ENCODE results near the gene NUBPL.
"Not testable (repeated sequence)": the region's sequence is repeated elsewhere in the genome, so short reads cannot be mapped to it uniquely, and the experiment has no call there.

The NUBPL gene

DNA sequence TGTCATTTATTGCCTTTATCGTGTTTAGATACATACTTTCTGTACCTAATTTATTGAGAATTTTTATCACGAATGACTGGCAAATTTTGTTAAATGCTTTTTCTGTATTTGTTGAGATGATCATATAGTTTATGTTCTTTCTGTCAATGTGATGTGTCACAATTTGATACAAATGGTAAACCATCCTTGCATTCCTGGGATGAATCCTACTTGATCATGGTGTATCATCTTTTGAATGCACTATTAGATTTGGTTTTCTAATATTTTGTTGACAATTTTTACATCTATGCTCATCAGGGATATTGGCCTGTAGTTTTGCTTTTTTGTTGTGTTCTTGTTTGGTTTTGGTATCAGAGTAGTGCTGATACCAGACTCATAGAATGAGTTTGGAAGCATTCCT is 185.1 kb downstream of the NUBPL start:
- DNase-seq, result no peak

DNA sequence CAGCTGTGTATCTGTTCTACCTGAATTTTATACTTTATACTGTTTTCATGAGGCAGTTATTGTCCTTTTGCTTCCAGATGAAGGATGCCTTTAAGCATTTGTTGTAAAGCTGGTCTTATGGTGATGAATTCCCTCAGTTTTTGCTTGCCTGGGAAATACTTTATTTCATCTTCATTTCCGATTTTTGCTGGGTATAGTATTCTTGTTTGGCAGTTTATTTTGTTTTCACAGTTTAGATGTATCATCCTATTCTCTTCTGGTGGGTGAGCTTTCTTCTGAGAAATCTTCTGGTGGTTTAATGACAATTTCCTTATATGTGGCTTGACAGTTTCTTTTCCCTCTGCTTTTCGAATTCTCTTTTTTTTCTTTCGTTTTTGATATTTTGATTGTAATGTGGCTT is 188.1 kb downstream of the NUBPL start:
- DNase-seq, result no peak

DNA sequence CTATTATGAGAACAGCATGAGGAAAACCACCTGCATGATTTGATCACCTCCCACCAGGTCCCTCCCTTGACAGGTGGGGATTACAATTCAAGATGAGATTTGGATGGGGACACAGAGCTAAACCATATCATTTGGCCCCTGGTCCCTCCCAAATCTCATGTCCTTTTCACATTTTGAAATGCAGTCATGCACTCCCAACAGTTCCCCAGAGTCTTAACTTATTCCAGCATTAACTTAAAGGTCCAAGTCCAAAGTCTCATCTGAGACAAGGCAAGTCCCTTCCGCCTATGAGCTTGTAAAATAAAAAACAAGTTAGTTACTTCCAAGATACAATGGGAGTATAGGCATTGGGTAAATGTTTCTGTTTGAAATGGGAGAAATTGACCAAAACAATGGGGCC is 189.8 kb downstream of the NUBPL start:
- DNase-seq, result not testable (repeated sequence)

DNA sequence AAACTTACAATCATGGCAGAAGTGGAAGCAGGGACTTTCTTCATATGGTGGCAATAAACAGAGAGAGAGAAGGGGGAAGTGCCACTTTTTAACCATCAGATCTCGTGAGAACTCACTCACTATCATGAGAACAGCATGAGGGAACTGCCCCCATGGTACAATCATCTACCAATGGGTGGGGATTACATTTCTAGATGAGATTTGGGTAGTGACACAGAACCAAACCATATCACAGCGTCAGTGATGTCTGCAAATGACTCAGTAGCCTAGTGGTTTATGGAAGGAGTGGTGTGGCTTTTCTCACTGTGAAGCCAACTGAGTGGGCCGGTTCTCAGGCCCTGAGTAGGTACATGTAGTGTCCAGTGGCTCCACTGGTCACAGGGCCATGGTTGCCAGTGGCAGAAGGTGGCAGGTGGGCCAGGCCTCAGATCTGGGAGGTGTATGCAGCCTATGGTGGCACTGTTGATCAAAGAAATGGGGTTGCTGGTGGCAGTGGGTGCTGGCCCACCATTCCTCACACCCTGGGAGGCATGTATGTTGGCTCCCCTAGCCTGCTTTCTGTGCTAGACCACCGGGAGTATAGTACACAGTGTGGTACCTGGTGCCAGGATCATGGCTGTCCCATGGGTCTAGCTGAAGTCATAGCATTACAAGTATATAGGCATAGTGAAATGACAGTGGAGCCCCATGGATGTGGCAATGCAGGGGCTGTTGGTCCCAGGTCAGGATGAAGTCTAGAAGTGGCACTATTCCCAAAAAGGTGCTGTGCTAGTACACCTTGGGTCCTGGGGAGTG is 191.9 kb downstream of the NUBPL start:
- DNase-seq, result no peak

DNA sequence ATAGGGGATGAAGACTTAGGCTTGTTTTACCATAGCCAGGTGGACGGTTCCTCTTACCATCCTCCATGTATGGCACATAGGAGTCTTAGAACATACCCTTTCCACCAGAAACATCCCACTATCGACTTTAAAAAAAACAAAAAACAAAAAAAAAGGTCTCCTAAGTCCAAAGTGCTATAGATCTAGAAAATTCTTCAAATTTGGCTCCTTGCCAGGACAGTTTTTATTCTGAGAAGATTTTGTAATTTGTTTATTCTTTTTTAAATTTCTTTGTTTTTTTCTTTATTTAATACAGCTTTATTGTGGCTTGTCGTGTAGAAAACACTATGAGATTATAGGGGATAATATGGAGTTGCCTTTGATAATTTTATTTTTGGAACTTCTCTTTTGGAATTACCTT is 197.7 kb downstream of the NUBPL start:
- no peak for DNase-seq

DNA sequence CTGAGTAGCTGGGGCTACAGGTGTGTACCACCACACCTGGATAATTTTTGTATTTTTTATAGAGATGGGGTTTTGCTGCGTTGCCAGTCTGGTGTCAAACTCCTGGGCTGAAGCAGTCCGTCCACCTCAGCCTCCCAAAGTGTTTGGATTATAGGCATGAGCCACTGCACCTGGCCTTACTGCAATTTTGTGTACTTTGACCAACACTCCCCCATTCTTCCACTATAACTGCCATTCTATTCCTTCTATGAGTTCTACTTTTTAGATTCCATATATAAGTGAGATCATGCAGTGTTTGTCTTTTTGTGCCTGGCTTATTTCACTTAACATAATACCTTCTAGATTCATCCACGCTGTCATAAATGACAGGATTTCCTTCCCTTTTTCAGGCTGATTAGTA is 199.1 kb downstream of the NUBPL start:
- no peak for DNase-seq

DNA sequence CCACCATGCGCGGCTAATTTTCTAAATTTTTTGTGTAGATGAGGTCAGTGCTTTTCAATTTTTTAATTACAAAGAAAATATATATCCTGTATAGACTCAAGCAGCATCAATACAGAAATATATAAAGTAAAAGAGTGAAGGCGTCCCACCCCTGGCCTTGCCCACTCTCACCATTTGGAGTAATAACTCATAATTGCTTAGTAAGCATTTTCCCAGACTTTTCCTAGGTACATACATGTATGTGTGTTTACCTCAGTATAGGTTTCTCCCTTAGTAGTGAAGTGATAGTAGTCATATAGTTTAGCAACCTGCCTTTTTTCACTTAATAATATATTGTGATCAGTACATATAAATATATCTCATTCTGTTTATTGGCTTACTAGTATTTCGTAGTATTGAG is 200.1 kb downstream of the NUBPL start:
- no peak for DNase-seq

DNA sequence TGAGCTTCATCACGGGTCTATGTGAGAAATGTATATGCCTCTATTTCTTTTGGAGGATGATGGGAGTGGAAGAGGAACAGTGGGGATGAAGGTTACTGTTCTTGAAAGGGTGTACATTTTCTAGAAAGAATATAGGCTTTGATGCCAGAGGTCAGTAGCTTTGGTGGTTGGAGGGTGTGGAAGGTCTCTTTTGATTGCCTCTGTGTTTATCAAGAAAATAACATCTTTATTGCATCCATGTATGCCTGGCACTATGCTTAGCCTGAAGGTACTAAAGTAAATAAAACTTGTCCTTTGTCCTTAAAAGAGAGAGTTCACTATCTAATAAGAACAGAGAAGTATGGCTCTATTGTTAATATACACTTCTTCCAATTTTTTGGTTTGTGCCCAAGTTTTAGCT is 201.8 kb downstream of the NUBPL start:
- DNase-seq, result no peak

DNA sequence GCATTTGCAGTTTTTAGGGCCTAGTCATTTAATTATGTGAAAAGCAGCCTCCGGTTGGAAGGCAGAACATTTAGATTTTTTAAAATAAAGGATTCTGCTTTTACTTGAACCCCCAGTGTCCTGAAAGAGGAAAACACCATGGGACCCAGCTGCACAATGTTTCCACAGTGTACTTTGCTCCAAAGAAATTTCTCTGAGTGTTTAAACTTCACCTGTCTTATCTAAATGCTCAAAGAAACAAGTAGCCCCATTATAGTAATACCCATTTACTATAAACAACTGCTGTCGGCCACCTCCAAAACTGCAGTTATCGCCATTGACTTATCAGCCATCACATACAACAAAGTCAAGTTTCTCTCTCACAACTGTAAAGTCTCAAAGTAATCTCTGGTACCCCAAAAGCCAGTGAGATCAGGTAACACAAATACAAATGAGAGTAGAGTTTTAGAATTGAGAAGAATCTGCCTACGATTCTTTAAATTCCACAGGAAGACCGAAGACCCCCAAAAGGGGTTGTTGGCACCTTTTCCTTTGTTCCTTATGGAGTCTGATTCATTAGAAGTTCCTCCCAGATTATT is 205.2 kb downstream of the NUBPL start:
- no peak for DNase-seq

DNA sequence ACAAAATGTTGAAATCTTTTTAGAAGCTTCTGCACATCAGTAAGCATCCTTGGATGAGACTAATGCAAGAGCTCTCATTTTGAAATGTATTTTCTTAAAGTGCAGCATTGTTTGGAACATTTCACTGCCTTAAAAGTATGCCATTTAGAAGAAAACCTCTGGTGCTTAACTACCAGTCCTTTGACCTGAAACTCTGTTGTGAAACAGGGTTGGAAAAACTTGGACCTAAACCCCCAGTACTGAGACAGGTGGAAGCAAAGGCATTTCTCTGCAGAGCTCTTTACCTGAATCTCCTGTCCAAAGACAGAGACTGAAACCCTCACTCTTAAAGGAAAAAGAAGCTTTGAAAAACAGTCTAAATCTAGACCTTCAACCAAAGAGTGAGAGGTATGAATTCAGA is 207.2 kb downstream of the NUBPL start:
- DNase-seq, result no peak

DNA sequence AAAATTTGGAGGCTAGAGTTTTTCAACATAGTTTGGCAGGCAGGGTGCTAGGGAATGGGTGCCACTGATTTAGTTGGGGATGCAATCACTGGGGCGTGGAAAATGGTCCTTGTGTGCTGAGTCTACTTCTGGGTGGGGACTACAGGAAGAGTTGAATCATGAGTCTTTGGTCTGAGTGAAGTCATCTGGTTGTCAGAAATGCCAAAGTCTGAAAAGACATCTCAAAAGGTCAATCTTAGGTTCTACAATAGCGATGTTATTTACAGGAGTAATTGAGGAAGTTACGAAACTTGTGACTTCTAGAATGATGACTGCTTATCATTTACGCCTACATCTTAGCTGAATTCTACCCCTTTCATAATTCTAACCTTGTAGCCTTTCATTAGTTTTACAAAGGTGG is 209.1 kb downstream of the NUBPL start:
- no peak for DNase-seq

DNA sequence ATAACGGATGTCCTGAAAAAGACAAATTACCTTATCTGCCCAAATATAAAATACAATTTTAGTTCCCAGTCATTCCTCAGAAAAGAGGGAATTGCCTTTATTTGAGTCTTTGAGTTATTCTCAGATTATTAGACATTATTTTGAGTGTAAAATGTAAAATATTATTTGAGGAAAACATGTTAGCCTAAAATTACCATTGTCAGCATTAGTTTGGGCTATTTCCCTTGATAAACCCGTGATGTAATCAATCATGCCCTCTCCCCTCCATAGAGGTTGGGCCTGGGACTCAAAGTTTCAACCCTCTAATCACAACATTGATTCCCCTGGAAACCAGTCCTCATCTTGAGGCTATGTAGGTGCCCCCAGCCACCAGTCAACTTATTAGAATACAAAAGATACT is 213.4 kb downstream of the NUBPL start:
- no peak for DNase-seq

DNA sequence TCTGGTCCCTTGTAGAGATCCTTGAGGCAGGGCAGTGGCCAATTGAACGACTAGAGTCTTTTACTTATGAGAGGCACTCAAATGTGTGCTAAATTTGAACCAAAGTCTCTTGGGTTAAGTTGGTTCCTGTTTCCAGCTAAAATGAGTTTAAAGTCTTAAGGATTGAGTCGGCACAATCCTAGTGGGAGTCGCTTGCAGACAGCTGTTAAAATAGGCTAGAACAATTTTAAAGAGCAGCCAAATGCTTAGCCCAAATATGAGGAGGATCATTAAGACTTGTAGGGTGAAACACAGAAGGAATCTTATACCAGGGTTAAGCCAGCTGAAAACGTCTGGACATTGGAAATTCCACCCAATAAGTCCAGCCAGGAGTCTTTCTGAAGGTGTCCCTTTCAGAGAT is 216.1 kb downstream of the NUBPL start:
- DNase-seq, result no peak

DNA sequence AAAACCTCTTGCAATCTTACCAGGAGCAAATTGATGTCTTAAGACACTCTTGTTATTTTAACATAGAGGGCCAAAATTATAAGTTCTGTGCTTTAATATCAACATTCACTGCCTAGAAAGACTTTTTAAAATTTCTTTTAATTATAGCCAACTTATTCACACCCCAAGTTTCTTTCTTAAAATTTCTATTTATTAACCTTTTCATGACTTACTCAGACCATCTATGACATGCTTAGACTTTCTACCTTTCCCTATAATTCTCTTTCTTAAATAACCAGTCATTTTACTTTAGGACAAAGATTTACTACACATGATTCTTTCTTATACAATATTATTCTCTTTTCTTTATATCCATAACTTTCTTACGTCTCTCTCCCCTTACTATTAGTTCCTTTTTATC is 220.4 kb downstream of the NUBPL start:
- no peak for DNase-seq

DNA sequence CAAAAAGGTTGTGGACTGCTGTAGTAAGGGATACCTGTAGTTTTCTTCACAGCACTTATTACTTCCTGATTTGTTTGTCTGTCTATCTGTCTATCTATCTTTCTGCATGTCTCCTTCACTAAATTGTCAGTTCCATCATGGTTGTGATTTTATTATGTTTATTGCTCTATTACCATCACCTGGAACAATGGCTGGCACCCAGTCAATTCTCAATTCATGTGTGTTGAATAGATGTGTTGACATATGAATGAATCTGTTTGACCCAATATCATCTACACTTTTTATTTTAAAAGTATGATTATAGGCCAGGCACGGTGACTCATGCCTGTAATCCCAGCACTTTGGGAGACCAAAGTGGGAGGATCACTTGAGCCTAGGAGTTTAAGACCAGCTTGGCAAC is 224.4 kb downstream of the NUBPL start:
- DNase-seq, result no peak

DNA sequence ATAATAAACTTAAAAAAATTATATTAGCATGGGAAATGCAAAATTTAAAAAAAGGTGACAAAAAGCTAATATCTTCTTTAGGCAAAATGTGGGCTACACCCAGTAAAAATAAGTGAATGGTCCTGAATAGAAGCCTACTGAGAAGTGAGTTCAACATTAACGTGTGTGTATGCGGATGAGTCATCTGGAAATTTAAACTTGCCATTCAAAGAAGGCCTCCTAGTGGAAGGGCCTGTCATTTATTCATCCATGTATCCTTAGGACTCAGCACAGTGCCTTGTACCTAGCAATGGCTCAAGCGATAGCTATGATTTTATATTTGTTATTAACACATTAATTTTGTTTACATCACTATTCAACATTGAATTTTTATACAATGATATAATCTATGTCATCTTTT is 226.2 kb downstream of the NUBPL start:
- no peak for DNase-seq

DNA sequence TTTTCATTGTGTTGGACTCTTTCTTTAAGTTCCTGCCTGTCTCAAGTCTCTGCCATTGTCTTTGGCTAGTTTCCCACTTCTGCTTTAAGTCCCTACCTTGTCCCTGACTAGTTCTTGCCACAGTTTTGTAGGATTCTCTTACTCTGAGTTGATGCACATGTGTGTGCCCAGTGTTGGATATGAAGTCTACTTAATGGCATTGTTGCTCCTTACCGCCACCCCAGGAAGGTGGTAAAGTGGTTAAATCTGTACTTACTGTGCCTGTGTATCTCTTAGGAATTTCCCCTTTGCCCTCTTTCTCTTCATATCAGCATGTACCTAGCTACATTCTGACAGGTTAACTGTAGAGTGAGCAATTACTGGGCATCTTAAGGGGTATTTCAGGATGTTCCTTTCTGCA is 227.1 kb downstream of the NUBPL start:
- DNase-seq, result no peak

DNA sequence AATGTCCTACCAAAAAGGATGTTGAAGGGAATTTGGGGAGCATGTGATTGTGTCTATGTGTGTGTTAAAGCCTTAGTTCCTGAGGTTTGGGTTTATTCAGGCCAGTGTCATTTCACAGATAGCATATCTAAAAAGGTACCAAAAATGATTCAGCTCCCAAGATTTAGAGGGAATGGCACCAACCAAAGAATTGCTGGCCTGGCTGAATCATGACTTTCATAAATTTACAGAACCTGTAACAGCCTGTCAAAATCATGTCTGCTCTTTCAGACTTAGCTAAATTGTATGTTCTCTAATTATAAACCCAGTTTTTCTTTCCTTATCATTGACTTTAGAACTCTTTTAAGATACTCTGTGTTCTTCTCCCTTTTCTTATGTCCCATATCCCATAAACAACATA is 231.5 kb downstream of the NUBPL start:
- no peak for DNase-seq

DNA sequence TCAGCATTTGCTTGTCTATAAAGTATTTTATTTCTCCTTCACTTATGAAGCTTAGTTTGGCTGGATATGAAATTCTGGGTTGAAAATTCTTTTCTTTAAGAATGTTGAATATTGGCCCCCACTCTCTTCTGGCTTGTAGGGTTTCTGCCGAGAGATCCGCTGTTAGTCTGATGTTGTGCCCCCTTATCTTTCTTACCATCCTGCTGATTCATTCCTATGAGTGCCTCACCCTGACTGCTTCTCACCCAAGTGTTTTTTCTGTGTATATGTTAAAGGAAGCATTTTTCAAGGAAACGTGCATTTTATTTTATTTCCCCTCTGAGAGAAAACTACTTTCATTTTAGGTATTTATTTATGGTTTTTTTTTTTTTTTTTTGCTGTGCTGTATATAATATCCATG is 236.7 kb downstream of the NUBPL start:
- DNase-seq, result not testable (repeated sequence)

DNA sequence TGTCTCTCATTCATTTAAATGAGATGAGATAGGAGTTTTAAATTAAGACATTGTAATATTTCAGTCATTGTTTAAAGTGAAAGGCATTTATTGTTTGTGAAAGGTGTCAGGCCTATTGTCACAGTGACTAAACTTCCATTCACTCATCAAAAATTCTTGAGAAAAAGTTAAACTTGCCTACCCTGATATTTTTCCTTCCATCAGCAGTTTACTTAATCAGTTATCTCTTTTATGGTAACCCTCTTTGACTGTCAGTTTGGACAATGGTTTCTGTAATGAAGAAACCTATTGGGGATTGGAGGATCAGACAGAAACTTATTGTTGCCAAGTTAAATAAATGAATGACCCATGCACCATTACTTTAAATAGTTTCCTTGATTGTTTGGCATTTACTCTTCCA is 241.6 kb downstream of the NUBPL start:
- DNase-seq, result no peak

DNA sequence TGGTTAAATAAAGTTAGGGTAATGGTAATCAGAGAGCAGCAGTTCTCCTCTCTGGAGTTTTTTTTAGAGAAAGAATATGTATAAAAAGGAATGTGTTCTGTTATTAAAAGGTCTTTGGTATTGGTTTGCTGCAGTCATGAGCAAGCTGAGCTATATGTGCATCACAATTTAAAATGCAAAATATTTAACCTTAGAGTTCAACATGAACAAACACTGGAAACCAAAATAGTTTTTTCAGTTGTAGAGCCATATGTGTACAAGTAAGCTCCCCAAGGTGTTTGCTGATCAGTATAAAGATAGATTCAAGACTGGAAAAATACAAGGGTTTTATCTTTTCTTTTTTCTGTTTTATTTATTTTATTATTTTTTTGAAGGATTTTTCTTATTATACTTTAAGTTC is 245.0 kb downstream of the NUBPL start:
- no peak for DNase-seq

DNA sequence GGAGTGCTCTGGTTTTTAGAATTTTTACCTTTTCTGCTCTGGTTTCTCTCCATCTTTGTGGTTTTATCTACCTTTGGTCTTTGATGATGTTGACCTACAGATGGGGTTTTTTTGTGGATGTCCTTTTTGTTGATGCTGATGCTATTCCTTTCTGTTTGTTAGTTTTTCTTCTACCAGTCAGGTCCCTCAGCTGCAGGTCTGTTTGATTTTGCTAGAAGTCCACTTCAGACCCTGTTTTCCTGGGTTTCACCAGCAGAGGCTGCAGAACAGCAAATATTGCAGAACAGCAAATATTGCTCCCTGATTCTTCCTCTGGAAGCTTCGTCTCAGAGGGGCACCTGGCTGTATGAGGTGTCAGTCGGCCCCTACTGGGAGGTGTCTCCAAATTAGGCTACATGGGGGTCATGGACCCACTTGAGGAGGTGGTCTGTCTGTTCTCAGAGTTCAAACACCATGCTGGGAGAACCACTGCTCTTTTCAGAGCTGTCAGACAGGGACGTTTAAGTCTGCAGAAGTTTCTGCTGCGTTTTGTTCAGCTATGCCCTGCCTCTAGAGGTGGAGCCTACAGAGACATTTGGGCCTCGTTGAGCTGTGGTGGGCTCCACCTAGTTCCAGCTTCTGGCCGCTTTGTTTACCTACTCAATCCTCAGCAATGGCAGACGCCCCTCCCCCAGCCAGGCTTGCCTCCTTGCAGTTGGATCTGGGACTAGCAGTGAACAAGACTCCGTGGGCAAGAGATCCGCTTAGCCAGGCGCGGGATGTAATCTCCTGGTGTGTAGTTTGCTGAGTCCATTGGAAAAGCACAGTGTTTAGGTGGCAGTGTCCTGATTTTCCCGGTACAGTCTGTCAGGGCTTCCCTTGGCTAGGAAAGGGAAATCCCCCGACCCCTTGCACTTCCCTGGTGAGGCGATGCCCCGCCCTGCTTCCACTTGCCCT is 250.8 kb downstream of the NUBPL start:
- DNase-seq, result not testable (repeated sequence)

DNA sequence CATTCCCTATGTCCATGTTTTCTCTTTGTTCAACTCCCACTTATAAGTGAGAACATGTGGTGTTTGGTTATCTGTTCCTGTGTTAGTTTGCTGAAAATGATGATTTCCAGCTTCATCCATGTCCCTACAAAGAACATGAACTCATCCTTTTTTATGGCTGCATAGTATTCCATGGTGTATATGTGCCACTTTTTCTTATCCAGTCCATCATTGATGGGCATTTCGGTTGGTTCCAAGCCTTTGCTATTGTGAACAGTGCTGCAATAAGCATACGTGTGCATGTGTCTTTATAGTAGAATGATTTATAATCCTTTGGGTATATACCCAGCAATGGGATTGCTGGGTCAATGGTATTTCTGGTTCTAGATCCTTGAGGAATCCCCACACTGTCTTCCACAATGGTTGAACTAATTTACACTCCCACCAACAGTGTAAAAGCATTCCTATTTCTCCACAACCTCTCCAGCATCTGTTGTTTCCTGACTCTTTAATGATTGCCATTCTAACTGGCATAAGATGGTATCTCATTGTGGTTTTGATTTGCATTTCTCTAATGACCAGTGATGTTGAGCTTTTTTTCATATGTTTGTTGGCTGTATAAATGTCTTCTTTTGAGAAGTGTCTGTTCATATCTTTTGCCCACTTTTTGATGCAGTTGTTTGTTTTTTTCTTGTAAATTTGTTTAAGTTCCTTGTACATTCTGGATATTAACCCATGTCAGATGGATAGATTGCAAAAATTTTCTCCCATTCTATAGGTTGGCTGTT is 252.7 kb downstream of the NUBPL start:
- not testable (repeated sequence) for DNase-seq

All from activated CD8-positive, alpha-beta memory T cell treated with anti-CD3 and anti-CD28 coated beads, Interleukin-2, amount 50 U/mL, for 48 hours (primary cell).